CD4-positive, alpha-beta T cell treated with Interleukin-6 at 100 ng/mL for 8 hours (primary cell): ENCODE results near the gene TMEM63B.
A peak's percentile ranks its signal among the peaks of the same experiment; 100 is the strongest.
"Not testable (repeated sequence)": the region's sequence is repeated elsewhere in the genome, so short reads cannot be mapped to it uniquely, and the experiment has no call there.

Experiments used
- DNase-seq: peaks from one replicate; pipeline ENCODE4 v3.0.0-alpha.2; 2020; ENCODE audit warnings: mixed read lengths, low spot score

Gene TMEM63B

GRCh38 chr6:44127186-44128019 lies at the start of gene TMEM63B, which contains the start of gene MRPL14:
Gene TMEM63B (plus strand): TSS chr6:44127554. CDS start chr6:44134585, 7,031 bp downstream.
Gene MRPL14 (minus strand): TSS chr6:44127452. CDS start chr6:44116611, 10,841 bp downstream.
- DNase-seq: peak; percentile 88

GRCh38 chr6:44078219-44078826 lies 49.0 kb upstream of the TMEM63B start:
- DNase-seq: no peak

- DNase-seq: peak; percentile 66
Observed at GRCh38 chr6:44078827-44079671, 48.3 kb upstream of the TMEM63B start.

- no peak for DNase-seq
Observed at GRCh38 chr6:44079672-44080071, 47.7 kb upstream of the TMEM63B start.

GRCh38 chr6:44080561-44081521 lies 46.5 kb upstream of the TMEM63B start:
- no peak for DNase-seq

- DNase-seq: no peak
Observed at GRCh38 chr6:44081753-44082152, 45.6 kb upstream of the TMEM63B start.

GRCh38 chr6:44082872-44083321 lies 44.5 kb upstream of the TMEM63B start:
- no peak for DNase-seq

GRCh38 chr6:44084231-44085014 lies 42.9 kb upstream of the TMEM63B start:
- DNase-seq: no peak

- DNase-seq: no peak
Observed at GRCh38 chr6:44085219-44085618, 42.1 kb upstream of the TMEM63B start.

- DNase-seq: no peak
Observed at GRCh38 chr6:44086931-44087574, 40.3 kb upstream of the TMEM63B start.

GRCh38 chr6:44087623-44088022 lies 39.7 kb upstream of the TMEM63B start:
- no peak for DNase-seq

GRCh38 chr6:44088827-44089590 lies 38.3 kb upstream of the TMEM63B start:
- no peak for DNase-seq

GRCh38 chr6:44090465-44090864 lies 36.9 kb upstream of the TMEM63B start:
- DNase-seq: no peak

GRCh38 chr6:44091356-44091755 lies 36.0 kb upstream of the TMEM63B start:
- DNase-seq: not testable (repeated sequence)

GRCh38 chr6:44091981-44092884 lies 35.1 kb upstream of the TMEM63B start:
- DNase-seq: no peak

- no peak for DNase-seq
Observed at GRCh38 chr6:44093066-44093465, 34.3 kb upstream of the TMEM63B start.

- no peak for DNase-seq
Observed at GRCh38 chr6:44093750-44094402, 33.5 kb upstream of the TMEM63B start.
